ENCODE results near the gene GALNT9. TPM values are rescaled to one million over a fixed set of nuclear protein-coding genes. Genes with fewer than 3 reads are reported as not detected.
A peak's percentile ranks its signal among the peaks of the same experiment; 100 is the strongest.
"Not testable (repeated sequence)": the region's sequence is repeated elsewhere in the genome, so short reads cannot be mapped to it uniquely, and the experiment has no call there.

The GALNT9 gene
- total RNA-seq, 1 donor from 2014 or later: 4.9 TPM

GRCh38 chr12:132154941-132155770 is 174.2 kb downstream of the GALNT9 start:
- FAIRE-seq (no peak), DNase-seq (ENCODE audit: low spot score in 2 of 2) (no peak)

DNA sequence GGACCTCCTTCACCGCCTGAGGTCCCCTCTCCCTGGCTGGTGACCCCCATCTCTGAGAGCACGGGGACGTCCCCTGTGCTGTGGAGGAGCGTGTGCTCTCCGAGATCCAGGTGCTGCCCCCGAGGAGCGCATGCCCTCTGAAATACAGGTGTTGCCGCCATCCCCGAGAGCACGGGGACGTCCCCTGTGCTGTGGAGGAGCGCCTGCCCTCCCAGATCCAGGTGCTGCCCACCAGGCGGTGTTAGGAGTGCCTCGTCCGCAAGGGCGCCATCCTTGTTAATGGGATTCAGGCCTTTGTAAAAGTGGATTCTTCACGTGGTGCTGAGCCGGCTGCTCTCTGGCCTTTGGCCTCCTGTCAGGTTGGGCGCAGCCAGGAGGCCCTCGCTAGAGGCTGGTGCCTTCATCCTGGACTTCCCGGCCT is 175.0 kb downstream of the GALNT9 start:
- no peak for FAIRE-seq
- DNase-seq (ENCODE audit: low spot score in 2 of 2): no peak

GRCh38 chr12:132153501-132154340 is 175.7 kb downstream of the GALNT9 start:
- no peak for FAIRE-seq

DNA sequence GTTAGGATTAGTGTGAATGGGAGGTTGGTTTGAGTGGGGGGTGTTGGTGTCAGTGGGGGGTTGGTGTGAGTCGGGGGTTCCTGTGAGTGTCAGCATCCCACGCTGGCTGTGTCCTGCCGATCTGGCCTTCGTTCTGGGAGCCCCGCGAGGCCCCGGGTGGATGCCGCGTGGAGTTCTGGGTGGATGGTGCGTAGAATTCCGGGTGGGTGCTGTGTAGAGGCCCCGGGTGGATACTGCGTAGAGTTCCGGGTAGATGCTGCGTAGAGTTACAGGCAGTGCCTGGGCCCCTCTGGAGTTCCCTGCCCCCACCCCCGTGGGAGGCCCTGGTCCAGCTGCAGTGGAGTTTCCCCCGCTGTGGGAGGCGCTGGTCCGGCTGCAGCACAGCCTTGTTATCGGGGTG is 176.4 kb downstream of the GALNT9 start:
- DNase-seq (ENCODE audit: low spot score in 2 of 2): no peak
- no peak for FAIRE-seq

More at GRCh38 chr12:132153501-132154340, 175.7 kb downstream of the GALNT9 start:
- peak; percentile 79 to 89 for DNase-seq (ENCODE audit: low spot score in 2 of 2)

- DNase-seq (ENCODE audit: low spot score in 2 of 2): no peak
- FAIRE-seq: no peak
Observed at GRCh38 chr12:132152411-132152821, 177.0 kb downstream of the GALNT9 start.

DNA sequence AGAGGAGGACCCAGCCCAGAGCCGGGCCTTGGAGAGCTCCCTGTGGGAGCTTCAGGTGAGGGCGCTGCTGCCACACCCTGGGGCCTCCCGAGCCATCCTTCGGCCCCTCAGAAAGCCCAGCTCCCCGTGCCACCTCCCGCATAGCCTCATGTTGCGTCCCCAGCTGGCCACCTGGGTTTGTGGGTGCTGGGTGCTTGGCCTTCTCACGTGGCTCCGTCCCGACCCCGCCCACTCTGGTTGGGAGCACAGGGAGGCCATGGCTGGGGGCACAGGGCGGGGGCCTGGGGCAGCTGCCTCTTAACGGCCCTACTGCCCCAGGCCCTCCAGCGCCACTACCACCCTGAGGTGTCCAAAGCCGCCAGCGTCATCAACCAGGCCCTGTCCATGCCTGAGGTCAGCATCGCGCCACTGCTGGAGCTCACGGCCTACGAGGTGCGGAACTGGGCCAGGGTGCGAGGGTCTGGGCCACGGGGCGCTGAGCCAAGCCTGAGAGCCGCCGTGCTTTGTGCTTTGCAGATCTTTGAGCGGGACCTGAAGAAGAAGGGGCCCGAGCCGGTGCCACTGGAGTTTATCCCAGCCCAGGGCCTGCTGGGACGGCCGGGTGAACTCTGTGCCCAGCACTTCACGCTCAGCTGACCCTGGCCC is 177.5 kb downstream of the GALNT9 start:
- DNase-seq (ENCODE audit: low spot score in 2 of 2): no peak
- no peak for FAIRE-seq

- DNase-seq (ENCODE audit: low spot score in 2 of 2) (no peak), FAIRE-seq (no peak)
Observed at GRCh38 chr12:132151145-132151765, 178.1 kb downstream of the GALNT9 start.

DNA sequence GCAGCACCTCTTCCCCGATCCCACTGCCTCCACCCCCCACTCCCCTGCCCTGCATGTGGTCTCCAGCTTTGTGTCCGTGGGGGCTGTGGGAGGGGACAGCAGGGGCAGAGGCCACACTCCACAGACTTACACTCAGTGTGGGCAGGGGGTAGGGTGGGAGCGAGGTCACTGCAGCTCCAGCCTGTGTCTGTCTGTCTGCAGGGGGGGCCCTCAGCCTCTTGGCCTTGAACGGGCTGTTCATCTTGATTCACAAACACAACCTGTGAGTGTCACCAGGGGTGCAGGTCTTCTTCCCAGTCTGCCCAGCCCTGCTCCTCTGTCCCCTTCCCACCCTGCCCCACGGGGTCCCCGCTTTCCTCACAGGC is 178.6 kb downstream of the GALNT9 start:
- FAIRE-seq: no peak

DNA sequence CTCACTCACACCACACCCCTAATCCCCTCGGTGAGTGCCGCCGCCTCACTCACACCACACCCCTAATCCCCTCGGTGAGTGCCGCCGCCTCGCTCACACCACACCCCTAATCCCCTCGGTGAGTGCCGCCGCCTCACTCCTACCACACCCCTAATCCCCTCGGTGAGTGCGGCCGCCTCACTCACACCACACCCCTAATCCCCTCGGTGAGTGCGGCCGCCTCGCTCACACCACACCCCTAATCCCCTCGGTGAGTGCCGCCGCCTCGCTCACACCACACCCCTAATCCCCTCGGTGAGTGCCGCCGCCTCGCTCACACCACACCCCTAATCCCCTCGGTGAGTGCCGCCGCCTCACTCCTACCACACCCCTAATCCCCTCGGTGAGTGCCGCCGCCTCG is 179.9 kb downstream of the GALNT9 start:
- not testable (repeated sequence) for DNase-seq (ENCODE audit: low spot score in 2 of 2); FAIRE-seq

More for the DNA sequence above, 178.6 kb downstream of the GALNT9 start:
- no peak for DNase-seq (ENCODE audit: low spot score in 2 of 2)

GRCh38 chr12:132148368-132149045 is 180.9 kb downstream of the GALNT9 start:
- FAIRE-seq (no peak), DNase-seq (ENCODE audit: low spot score in 2 of 2) (no peak)

GRCh38 chr12:132147423-132148367 is 181.7 kb downstream of the GALNT9 start:
- no peak for FAIRE-seq
- no peak for DNase-seq (ENCODE audit: low spot score in 2 of 2)

DNA sequence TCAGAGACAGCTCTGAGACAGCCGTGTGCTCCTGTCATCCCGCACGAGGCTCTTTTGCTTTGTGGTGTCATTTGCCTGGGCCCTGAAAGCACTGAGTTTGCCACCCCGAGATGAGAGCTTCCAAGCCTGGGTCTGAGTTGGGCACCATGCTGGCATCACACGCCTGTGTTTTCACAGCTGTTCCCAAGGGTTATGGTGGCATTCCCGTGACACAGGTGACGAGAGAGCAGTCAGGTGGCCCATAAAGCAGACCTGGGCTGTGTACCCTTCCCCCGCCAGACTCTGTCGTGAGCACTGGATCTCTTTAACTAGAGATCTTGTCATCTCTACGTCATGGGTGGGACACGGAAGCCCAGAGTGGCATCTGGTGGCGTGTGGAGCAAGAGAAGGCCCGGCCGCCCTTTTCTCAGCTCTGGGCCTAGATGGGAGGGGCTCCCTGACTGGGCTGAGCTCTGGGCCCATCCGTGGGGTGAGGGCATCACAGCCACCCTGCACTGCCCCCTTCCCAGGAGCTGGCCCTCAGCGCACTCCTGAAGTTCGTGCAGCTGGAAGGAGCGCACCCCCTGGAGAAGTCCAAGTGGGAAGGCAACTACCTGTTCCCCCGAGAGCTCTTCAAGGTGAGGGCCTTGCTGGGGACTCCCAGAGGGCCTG is 182.5 kb downstream of the GALNT9 start:
- DNase-seq (ENCODE audit: low spot score in 2 of 2) (no peak), FAIRE-seq (no peak)

Small RNA genes within 50 kb of the gene (small RNA-seq; reads per million reads assigned to genes)
- gene AC138466.3: not detected

Other genes starting within 250 kb of the GALNT9 start
- 11.0 TPM for gene DDX51, start 185.3 kb downstream of the GALNT9 start, total RNA-seq
- gene NOC4L, start 185.1 kb downstream of the GALNT9 start, total RNA-seq: 9.0 TPM
- 4.1 TPM for gene FBRSL1, start 160.6 kb upstream of the GALNT9 start, total RNA-seq

Data from frontal cortex (tissue), 4 donors.